HS-27A (cell line): ENCODE measurements around the gene MYH11.
"Not testable (repeated sequence)": the region's sequence is repeated elsewhere in the genome, so short reads cannot be mapped to it uniquely, and the experiment has no call there.

Source experiments
- DNase-seq: peaks from one replicate; pipeline ENCODE4 v3.0.0-alpha.2; 2012; ENCODE audit warnings: low read depth, missing footprints

Gene MYH11

DNA sequence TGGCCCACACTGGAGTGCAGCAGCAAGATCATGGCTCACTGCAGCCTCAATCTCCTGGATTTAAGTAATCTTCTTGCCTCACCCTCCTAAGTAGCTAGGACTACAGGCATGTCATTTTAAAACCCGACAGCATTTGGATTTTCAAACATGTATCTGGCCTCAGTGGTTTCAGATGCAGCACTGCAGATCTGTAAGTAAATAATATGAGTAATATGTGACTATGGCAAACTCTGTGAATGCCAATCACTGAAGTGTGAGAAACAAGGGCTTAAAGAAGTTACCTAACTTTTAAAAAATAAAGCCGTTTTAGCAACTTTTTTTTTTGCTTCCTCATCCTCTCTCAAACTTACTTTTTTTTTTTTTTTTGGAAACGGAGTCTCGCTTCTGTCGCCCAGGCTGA, 19.7 kb upstream of the MYH11 start:
- no peak for DNase-seq

DNA sequence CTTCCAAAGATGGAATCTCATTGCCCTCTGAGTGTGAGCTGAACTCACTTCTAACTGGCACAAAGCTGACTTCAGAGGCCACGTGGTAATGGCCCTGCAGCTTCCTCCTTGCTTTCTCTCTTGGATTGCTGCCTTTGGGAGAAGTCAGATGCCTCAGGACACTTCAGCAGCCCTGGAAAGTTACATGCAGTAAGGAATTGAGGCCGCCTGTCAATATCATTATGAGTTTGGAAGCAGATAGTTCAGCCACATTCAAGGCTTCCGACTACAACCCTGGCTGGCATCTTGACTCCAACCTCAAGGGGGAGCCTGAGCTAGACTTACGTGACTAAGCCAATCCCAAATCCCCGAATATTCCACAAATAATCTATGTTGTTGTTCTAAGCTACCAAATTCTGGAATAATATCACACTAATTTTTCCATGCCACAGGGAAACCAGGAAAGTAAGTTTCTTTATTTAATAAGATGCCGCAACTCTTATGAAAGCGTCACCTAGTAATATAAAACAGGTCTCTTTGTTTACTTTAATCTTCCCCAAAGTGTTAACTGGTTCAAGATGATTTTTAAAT, 18.0 kb upstream of the MYH11 start:
- DNase-seq, result peak; percentile 19

DNA sequence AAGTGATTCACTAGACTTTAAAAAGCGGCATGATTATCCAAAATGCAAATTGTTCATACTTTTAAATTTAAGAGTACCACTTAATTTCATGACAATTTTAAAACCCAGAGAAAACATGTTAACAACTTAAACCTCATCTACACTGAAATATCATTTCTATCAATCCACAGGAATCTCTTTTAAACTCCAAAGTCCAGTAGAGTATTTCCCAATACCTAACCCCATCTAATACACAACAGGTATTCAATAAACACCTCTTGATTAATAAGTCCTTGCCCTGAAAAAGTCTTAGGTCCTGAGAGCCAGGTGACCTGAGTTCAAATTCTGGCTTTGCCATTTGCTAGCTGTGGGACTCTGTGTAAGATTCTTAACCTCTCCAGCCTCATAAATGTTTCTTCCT, 16.9 kb upstream of the MYH11 start:
- no peak for DNase-seq

DNA sequence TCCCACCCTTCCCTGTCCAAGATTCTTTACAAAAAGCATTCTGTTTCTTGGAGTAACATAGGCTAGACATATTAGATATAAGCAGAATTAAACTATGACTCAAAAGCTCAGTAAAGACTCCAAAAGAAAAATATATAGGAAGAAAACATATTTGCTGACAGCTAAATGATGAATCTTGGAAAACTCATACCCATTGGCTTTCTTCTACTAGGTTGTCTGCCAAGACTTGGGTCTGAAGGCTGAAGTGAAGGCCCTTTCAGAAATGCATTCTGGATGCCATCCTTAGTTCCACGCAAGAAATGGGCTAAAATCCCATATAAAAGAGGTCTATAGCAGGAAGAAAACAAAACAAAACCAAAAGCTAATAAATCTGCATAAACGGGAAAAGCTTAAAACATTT, 16.5 kb upstream of the MYH11 start:
- no peak for DNase-seq

DNA sequence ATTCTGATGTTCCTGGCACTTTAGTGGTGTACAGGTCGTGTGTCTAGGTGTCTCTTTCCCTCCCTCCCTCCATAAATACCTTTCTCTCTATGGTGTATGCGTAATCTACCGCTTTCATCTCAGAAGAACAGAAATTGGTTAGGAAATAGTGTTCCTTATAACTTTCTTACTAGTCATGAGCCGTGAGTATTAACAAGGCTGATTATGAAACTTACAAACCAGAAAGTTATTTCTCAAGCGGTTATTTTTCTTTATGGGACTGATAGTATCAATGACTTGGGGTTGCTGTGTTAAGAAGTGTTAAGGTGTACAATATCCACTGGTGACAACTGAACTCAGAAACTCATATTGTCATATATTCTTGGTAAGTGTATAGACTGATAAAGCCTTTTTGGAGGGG, 13.2 kb upstream of the MYH11 start:
- no peak for DNase-seq

DNA sequence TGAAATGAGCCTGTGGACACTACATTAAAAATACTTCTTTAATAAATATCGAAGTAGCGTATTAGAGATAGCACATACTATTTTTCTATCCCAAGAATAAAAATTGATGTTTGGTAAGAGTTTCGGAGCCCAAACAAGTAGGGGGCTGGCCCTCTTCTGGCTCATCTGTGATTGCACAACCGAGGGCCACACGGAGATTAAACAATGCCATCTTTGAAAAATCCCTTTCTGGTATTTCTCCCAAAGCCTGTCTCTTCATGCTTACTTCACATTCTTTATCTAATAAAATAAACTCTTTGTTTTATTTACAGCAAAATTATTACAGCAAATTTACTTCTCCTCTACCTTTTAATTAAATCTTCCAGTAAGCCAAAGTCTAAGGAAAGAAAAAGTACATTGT, 9.6 kb upstream of the MYH11 start:
- DNase-seq, result no peak

DNA sequence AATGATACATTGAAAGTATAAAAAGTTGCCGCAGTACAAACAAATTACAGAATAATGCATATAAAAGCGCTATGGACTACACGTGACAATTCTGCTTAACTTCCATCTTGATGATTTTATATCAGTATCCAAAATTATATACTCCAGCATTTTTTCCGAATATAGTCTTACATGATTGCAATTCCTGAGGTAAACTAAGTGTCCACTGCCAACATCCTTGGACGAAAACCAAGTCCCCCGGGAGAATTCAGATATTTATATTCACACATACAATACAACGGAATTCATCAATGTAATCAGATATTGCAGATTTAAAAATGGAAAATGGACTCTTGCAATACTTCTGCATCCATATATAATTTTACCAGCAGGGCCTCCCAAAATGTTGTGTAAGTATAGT, 8.9 kb upstream of the MYH11 start:
- no peak for DNase-seq

DNA sequence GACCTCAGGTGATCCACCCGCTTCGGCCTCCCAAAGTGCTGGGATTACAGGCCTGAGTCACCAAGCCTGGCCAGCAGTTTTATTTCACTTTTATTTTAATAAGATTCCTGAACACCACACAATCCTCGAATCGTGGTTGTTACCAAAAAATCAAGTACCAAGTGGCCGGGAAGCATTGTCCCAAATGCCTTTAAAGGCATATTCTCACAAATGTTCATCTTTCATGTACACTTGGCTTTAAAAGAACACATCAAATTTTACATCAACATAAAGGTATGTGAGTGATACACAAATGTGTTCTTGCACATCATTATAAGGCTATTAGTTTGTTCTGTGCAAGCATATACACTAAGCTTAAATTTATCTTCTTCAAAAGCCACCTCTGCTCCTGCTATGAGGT, 8.1 kb upstream of the MYH11 start:
- DNase-seq, result no peak

DNA sequence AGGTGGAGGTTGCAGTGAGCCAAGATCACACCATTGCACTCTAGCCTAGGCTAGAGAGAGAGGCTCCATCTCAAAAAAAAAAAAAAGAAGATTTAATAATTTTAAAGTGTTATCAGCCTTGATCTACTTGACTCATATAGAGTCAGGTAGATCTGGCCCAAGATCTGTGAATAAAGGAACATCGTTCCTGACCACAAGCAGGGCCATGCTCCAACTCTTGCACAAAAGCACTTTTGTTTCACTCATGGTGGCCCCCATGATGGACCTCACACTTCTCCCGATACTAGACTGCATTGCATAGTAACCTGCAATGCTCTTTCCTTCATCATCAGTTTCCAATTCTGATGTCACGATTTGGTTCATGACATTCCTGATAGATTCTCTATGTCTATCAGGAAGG, 5.2 kb upstream of the MYH11 start:
- DNase-seq, result no peak

DNA sequence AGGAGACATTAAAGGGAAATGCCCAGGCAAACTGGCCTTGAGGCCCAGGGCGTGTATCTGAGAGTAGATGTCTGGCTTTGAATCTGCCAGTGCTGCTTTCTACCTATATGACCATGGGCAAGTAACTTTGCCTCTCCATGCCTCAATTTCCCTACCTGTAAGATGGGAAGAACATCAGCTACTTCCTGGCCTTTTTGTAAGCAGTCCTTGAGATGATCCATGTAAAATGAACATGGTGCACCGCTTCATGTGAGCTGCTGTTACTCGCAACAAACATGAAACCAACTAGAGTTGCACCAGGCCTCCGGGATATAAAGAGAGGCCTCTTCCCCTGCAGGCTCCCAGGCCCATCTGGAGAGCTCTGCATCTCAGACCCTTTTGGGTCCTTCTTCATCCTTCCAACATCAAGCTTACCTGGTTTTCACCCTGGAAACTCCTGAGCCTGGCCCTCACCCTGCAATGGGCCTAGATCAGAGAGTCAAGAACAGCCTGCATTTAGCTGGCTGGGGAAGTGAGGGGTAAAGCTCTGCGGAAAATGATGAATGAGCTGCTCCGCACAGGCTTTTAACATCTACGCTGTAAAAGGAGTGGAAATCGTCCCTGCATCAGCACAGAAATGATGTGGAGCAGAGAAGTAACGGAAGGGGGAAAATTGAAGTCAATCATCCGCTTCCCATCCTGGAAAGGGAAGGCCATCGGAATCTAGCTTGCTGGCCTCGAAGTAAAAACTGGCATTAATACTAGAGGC, 2.3 kb upstream of the MYH11 start:
- DNase-seq, result no peak

DNA sequence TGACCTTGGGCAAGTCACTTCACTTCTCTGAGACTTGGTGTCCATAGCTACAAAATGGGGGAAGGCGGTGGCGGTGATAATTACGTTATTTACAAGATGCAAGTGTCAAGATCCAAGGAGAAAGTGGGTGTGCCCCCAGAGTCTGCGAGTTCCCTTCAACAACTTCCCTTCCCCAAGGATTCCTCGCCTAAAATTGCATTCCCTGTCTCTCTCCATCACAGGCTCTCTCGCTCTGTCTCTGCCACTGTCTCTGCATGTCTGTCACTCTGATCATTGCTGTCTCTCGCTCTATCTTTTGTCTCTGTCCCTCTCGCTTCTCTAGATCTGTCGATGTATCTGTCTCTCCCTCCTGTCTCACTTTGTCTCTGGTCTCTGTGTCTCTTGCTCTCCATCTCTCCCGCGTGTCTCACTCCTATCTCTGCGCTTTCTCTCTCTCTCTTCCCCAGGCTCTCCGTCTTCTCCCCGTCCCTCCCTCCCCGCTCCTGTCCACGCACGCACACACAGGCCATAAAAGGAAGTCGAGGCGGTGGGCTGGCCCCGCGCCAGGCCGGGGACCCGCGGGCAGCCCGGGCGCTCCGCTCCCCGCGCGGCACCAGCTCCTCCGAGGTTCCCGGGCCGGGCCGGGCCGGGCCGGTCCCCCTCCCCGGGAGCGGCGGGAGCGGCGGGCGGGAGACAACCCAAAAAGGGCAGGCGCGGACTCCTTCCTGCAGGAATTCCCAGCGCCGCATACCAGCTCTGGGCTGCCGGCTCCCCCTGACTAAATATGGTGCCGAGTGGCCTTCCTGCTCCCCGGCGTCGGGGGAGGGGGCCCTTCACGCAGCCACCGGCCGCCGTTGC, 1.1 kb upstream of the MYH11 start:
- peak; percentile 14 for DNase-seq

DNA sequence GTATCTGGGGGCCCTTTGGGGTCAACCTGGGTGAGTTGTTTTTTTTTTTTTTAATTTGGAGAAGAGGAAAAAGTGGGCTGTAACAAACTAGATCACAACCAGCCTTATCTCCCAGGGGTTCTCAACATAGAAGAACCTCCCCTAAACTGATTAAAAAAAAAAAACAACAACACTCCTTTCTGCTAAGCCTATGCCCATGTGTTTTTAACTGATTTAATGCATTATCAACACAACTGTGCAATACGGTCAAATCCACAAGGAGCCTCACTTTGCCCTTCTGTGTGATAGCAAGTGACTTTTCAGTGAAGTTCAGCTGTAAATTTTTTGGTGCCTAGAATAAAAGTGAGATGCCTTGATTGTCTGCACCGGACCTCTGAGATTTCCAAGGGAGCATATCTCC, 646 bp downstream of the MYH11 start:
- no peak for DNase-seq

DNA sequence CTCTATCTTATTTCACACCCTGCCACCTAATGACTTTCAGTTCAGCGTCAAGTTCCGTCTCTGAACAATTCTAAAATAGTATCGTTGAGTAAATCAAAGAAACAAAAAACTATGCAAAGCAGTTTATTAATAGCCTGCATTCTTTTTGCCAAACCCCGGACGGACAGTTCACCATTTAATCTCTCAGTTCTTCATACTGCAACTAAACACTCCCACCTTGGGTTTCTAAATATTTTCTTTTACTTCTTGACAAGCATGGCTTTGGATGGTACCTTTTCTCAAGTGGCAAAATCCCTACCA, 1.2 kb downstream of the MYH11 start:
- no peak for DNase-seq

DNA sequence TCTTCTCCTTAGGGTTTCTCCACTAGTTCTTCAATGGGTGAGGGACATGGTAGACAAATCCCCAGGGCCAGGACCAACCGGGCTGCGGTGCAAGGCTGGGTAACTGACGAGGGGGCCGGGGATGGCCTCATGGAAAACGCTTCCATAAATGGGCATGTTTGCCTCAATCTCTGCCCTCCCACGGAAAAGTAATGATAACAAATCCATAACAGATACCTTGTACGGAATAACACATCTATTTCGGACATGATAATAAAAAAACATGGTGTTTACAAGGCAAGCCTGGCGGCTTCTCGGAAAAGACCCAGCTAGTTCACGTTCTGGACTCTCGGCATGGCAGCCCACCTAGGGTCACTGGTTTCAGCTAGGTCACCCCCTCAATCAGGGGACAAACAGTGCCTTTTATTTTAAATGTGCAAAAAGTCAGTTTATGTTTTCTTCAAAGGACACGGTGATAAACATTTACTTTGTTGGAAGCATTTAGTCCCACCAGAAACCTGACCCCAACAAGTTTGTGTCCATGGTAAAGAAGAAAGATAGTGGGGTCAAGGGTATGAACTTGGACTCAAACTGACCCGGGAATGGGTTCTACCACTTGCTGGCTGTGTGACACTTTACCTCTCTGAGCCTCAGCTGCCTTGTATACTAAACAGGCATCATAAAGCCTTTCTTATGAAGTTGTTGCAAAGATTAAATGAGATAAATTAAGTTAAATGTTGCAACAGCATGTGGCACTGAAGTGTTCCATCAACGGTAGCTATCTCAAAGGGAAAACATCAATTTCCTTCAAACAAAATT, 1.7 kb downstream of the MYH11 start:
- DNase-seq, result no peak

DNA sequence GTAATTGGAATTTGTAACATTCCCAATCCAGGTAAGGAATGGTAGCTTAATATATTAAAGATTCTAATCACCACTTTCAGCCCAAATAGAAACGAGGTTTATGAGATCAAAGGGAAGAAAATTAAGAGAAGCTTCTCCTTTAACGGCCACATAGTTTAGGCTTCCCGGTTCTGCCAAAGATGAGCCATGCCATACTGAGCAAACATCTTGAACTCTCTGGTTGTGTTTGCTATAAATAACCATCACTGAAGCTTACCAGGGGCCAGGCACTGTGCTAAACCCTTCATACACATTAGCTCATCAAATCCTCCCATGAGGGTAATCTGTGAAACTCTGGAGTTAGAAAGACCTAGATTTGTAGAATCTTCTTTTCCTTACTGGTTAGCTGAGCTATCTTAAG, 2.8 kb downstream of the MYH11 start:
- DNase-seq, result no peak

DNA sequence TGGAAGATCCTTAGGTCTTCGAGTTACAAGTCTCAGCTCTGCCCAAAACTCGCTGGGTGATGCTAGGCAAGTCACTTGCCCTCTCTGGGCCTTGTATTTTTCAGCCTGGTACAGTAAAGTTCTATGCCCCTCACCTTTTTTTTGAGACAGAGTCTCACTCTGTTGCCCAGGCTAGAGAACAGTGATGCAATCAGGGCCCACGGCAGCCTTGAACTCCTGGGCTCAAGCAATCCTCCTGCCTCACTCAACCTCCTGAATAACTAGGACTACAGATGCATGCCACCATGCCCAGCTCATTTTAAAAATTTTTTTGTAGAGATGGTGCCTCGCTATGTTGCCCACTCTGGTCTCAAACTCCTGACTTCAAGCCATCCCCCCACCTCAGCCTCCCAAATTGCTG, 3.8 kb downstream of the MYH11 start:
- DNase-seq, result no peak

DNA sequence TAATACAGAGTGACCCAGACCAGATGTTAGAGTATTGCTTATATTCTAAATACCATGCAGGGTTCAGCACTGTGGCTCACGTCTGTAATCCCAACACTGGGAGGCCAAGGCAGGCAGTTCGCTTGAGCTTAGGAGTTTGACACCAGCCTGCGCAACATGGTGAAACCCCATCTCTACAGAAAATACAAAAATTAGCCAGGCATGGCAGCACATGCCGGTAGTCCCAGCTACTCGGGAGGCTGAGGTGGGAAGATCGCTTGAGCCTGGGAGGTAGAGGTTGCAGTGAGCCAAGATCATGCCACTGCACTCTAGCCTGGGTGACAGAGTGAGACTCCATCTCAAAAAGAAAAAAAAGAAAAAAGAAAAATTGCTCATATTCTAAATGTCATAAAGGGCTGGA, 6.3 kb downstream of the MYH11 start:
- not testable (repeated sequence) for DNase-seq

DNA sequence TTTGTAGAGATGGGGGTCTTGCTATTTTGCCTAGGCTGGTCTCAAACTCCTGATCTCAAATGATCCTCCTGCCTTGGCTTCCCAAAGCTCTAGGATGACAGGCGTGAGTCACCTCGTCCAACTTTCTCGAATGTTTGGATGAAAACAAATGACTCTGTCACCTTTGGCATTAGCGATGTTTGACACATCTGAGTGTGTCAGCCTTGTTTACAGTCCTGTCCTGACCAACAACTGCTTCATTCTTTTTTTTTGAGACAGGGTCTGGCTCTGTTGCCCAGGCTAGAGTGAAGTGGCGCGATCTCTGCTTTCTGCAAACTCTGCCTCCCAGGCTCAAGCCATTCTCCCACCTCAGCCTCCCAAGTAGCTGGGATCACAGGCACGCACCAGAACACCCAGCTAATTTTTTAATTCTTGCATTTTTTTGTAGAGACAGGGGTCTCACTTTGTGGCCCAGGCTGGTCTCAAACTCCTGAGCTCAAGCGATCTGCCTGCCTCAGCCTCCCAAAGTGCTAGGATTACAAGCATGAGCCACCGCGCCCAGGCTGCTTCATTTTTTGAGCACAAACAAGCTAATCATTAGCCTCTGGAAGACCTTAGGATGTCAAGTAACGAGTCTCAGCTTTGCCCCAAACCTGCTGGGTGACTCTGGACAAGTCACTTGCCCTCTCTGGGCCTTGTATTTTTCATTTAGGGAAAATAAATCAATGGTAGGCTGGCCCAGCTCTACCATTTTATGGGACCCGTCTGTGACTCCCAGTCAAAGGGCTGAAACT, 7.4 kb downstream of the MYH11 start:
- DNase-seq, result no peak

DNA sequence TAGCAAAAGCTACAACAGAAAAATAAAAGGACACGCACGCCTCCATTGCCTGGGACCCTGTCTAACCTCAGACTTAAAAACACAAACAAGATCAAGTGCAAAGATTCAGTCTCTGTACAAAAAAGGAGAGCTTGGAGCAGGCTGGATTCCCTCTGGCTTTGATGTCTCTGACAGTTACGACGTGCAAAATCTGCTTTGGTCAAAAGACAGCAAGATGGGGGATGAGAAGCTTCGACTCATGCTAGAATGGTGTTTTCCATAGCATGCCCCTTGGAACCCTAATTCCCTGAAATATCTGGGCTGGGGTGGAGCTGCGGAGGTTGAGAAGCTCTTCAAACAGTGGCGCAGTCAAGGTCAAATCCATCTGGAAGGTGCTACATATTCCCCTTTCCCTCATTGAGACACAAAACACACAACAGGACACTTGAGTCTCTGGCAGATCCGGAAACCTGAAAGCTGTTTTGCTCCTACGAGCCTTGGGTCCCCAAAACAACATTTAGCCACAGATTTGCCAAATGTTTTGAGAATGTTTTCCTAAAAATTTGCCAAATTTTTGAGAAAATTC, 9.1 kb downstream of the MYH11 start:
- no peak for DNase-seq

DNA sequence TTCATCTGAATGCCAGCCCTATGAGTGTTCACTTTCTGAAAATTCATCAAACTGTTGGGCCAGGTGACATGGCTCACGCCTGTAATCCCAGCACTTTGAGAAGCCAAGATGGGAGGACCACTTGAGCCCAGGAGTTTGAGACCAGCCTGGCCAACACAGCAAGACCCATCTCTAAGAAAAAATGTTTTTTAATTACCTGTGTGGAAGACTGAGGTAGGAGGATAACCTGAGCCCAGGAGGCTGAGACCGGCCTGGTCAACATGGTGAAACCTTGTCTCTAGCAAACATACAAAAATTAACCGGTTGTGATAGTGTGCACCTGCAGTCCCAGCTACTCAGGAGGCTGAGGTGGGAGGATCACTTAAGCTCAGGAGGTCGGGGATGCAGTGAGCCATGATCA, 10.3 kb downstream of the MYH11 start:
- no peak for DNase-seq

DNA sequence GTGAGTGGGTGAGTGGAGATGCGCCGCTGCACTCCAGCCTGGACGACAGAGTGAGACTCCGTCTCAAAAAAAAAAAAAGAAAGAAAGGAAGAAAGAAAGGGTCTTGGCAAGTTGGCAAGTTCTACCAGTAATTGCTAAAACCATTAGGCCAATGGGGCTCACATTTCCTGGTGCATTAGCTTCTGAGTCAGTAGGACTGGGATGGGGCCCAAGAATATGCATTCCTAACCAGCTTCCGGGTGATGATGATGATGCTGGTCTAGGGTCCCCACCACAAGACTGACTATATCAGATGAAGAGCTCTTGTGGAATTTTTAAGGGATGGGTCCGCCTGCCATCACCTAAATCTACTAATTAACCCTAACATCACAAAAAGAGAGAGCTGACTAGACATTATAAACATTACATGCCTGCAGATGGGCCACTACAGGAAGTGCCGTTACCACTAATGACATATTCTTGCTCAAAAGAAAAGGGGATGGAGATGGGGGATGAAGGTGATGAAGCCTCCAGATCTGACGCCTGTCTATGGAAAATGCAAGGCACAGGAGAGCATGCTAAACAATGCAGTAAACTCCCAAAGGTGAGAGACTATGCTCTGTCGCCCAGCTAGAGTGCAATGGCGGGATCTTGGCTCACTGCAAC, 13.1 kb downstream of the MYH11 start:
- no peak for DNase-seq
